A673 (cell line): ENCODE measurements around the gene PXK.

Experiments used
- EZH2 ChIP-seq: fragments of 200-600 bp; sonication (generic); IDR thresholded peaks from 2 replicates; pipeline ENCODE4 v1.6.1; 2017; ENCODE audit warnings: borderline replicate concordance, low read depth, mild to moderate bottlenecking, mixed read lengths, antibody characterized with exemption, low read length; ENCODE audit not compliant: poor library complexity, severe bottlenecking
- TF ChIP-seq, protein P1 (sequence below): fragments of 300-800, 200-600 bp; sonication (generic); conservative IDR thresholded peaks from 2 replicates; pipeline ENCODE4 v1.5.1; 2017; ENCODE audit warnings: low read depth, mild to moderate bottlenecking, antibody characterized with exemption, low read length, moderate library complexity, mixed read lengths

DNA sequence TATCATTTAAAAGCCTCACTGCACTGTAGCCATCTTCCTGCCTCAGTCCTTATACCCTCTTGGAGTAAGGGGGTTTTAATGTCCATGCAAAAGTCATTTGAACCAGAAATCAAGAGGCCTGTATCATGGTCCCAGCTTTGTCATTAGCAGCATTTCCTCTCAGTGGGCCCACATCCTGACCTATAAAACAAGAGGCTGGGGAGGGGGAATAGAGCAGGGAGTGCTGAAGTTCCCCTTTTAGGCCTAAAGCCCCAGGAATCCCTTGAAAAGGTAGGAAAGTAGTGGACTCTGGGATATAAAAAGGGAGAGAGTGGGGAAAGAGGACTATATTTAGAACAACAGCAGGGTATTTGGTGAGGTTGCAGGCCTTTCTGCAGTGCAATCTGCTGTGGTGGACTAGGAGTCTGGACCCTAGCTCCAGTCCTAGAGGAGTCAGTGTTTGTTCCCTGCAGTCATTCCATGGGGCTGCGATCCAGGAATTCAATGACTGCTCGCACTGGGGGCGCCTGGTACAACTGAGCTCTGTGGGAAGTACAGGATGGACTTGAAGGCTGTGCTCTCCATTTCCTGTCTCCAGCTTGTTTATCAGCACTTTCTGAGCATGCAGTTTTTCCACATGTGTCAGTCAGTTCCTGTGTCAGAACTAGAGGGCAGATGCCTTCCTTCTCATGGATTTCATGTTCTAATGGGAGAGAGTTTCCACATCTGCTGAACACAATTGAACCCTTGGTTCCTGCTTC lies 54.1 kb downstream of the PXK start:
- TF ChIP-seq, protein P1, sequence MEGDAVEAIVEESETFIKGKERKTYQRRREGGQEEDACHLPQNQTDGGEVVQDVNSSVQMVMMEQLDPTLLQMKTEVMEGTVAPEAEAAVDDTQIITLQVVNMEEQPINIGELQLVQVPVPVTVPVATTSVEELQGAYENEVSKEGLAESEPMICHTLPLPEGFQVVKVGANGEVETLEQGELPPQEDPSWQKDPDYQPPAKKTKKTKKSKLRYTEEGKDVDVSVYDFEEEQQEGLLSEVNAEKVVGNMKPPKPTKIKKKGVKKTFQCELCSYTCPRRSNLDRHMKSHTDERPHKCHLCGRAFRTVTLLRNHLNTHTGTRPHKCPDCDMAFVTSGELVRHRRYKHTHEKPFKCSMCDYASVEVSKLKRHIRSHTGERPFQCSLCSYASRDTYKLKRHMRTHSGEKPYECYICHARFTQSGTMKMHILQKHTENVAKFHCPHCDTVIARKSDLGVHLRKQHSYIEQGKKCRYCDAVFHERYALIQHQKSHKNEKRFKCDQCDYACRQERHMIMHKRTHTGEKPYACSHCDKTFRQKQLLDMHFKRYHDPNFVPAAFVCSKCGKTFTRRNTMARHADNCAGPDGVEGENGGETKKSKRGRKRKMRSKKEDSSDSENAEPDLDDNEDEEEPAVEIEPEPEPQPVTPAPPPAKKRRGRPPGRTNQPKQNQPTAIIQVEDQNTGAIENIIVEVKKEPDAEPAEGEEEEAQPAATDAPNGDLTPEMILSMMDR: no peak
- TF ChIP-seq EZH2: no peak
